IPS DF 6.9 (cell line): ENCODE measurements around the gene NSD2.

Source experiments
- DNase-seq: peaks from one replicate; pipeline ENCODE4 v3.0.0-alpha.2; 2013; ENCODE audit warnings: low read depth, low spot score
- H3K27ac ChIP-seq: one replicate; pipeline ENCODE4 v1.5.1; 2013; ENCODE audit warnings: low read length, control low read depth
- H3K27me3 ChIP-seq: 2 replicates; pipeline ENCODE4 v1.6.1; 2013; ENCODE audit warnings: mild to moderate bottlenecking, low read length; ENCODE audit not compliant: control insufficient read depth, insufficient read depth
- H3K36me3 ChIP-seq: 2 replicates; pipeline ENCODE4 v1.6.1; 2013; ENCODE audit warnings: low read length; ENCODE audit not compliant: control insufficient read depth, insufficient read depth
- H3K4me1 ChIP-seq: 2 replicates; pipeline ENCODE4 v1.6.1; 2013; ENCODE audit warnings: low read length; ENCODE audit not compliant: control insufficient read depth, insufficient read depth
- H3K4me3 ChIP-seq: 2 replicates; pipeline ENCODE4 v1.5.1; 2013; ENCODE audit warnings: mild to moderate bottlenecking, low read length
- H3K9me3 ChIP-seq: 2 replicates; pipeline ENCODE4 v1.6.1; 2013; ENCODE audit warnings: low read length, inconsistent platforms; ENCODE audit not compliant: control insufficient read depth, insufficient read depth
- WGBS: extraction: QIAGEN DNeasy Blood & Tissue Kit; methylation state at CpG from one replicate; pipeline ENCODE4 v1.1.7; 2013; ENCODE audit warnings: mixed read lengths, missing lambda C conversion rate; ENCODE audit not compliant: insufficient read length, insufficient coverage; 5-methylcytosine and 5-hydroxymethylcytosine counted together

The NSD2 gene

GRCh38 chr4:1870578-1871443 lies at the start of gene NSD2:
Gene NSD2 (plus strand): TSS chr4:1871393. CDS start chr4:1900655, 29,262 bp downstream.
- no peak for DNase-seq
- H3K27ac ChIP-seq, result no peak within 1 kb of the TSS
- no CpG with 5 or more reads among the region's 155 CpGs for WGBS
- H3K36me3 ChIP-seq, result no peaks in the 10 kb centered on the region
- peak within 1 kb of the TSS; percentile 94 for H3K4me3 ChIP-seq
- no peaks in the 10 kb centered on the region for H3K9me3 ChIP-seq
- peaks cover 26% of the 10 kb centered on the region for H3K27me3 ChIP-seq
- no peaks in the 10 kb centered on the region; the same call in none of the 2 replicates for H3K4me1 ChIP-seq

GRCh38 chr4:1821679-1822567 lies 49.3 kb upstream of the NSD2 start:
- Histone ChIP-seq H3K4me1 (no peaks in the 10 kb centered on the region; the same call in 1 of the 2 replicates), H3K36me3 (peaks cover 20% of the 10 kb centered on the region), H3K27me3 (no peaks in the 10 kb centered on the region), H3K9me3 (no peaks in the 10 kb centered on the region), H3K27ac (no peak overlapping the region), H3K4me3 (no peak overlapping the region)
- DNase-seq, result no peak
- WGBS, result no CpG with 5 or more reads among the region's 18 CpGs

DNA sequence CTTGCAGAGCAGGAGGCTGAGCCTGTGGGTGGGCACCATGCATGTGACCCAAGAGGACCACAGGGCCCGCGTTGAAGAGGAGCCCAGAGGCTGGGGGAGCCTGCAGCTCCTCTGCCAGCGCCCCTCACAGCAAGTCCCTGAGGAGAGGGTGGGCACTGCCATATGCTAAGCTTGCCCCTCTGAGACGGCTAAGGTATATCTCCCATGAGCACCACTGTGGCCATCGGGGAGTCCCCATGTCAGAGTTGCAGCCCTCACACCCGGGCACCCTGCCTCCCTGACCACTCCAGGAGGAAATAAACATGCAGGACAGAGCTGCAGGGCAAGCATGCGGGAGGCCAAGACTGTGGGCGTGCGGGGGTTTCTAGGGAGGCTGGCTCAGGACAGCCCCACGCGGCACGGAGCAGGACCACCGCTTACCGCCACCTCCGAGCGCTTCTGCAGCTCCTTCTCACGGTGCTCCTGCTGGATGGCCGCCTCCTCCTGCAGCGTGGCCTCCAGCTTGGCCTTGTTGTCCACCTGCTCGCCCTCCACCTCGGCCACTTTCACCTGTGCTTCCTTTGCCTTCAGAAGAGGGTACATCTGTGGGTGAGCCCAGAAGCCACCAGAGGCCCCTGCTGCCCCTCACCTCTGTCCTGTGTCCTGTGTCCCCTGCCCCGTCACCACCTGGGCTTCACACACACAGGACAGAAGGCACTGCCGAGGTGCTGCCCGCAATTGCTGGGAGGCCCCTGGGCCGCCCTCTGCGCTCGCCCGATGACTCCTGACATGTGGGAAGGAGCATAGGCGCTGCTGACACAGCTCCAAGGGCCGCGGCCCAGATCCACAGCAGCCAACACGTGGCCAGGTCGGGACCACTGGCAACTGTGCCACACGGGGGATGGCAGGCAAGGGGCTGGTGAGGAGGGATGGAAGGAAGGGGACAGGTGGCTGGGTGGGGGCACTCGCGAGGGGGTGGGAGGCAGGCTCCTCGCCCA lies 48.3 kb upstream of the NSD2 start:
- no peak for DNase-seq
- Histone ChIP-seq H3K4me1 (no peaks in the 10 kb centered on the region; the same call in 1 of the 2 replicates), H3K27ac (no peak overlapping the region), H3K4me3 (no peak overlapping the region), H3K27me3 (no peaks in the 10 kb centered on the region), H3K9me3 (no peaks in the 10 kb centered on the region), H3K36me3 (peaks cover 20% of the 10 kb centered on the region)
- no CpG with 5 or more reads among the region's 37 CpGs for WGBS

DNA sequence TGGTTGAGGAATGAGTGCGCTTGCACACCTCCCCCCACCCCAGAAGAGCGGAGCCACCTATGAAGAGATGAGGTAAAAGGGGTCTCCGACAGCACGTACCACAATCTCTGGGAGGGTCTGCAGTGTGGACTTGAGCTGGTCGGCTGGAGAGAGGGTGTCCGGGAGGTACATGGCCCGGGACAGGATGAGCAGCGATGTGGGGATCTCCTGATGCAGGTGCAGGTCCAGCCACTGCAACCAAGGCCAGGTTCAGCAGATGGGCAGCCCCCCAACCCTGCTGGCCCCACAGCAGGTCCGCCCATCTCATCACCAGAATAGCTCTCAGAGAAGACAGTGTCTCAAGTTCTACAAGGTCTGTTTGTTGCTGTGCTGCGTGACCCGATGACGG lies 47.7 kb upstream of the NSD2 start:
- no peak for DNase-seq

GRCh38 chr4:1824746-1825145 lies 46.4 kb upstream of the NSD2 start:
- peaks cover 20% of the 10 kb centered on the region for H3K36me3 ChIP-seq
- no peak for DNase-seq
- H3K4me1 ChIP-seq, result peaks cover 2% of the 10 kb centered on the region; the same call in 1 of the 2 replicates
- H3K27me3 ChIP-seq, result no peaks in the 10 kb centered on the region
- no CpG with 5 or more reads among the region's 11 CpGs for WGBS
- H3K9me3 ChIP-seq, result no peaks in the 10 kb centered on the region
- no peak overlapping the region for H3K27ac ChIP-seq
- no peak overlapping the region for H3K4me3 ChIP-seq

More for the DNA sequence above, 47.7 kb upstream of the NSD2 start:
- Histone ChIP-seq H3K9me3 (no peaks in the 10 kb centered on the region), H3K36me3 (peaks cover 20% of the 10 kb centered on the region), H3K4me3 (no peak overlapping the region), H3K27ac (no peak overlapping the region), H3K27me3 (no peaks in the 10 kb centered on the region), H3K4me1 (no peaks in the 10 kb centered on the region; the same call in 1 of the 2 replicates)
- WGBS, result no CpG with 5 or more reads among the region's 12 CpGs

GRCh38 chr4:1825326-1825725 lies 45.9 kb upstream of the NSD2 start:
- Histone ChIP-seq H3K4me3 (no peak overlapping the region), H3K9me3 (no peaks in the 10 kb centered on the region), H3K4me1 (peaks cover 2% of the 10 kb centered on the region; the same call in 1 of the 2 replicates), H3K27ac (no peak overlapping the region), H3K27me3 (no peaks in the 10 kb centered on the region), H3K36me3 (peaks cover 20% of the 10 kb centered on the region)
- DNase-seq, result no peak
- WGBS, result no CpG with 5 or more reads among the region's 19 CpGs

- no peak for DNase-seq
- no peaks in the 10 kb centered on the region for H3K27me3 ChIP-seq
- H3K36me3 ChIP-seq, result peaks cover 25% of the 10 kb centered on the region
- no peak overlapping the region for H3K27ac ChIP-seq
- peaks cover 2% of the 10 kb centered on the region; the same call in 1 of the 2 replicates for H3K4me1 ChIP-seq
- H3K9me3 ChIP-seq, result no peaks in the 10 kb centered on the region
- H3K4me3 ChIP-seq, result no peak overlapping the region
- WGBS, result no CpG with 5 or more reads among the region's 30 CpGs
Measured at GRCh38 chr4:1826531-1827350, 44.5 kb upstream of the NSD2 start.

DNA sequence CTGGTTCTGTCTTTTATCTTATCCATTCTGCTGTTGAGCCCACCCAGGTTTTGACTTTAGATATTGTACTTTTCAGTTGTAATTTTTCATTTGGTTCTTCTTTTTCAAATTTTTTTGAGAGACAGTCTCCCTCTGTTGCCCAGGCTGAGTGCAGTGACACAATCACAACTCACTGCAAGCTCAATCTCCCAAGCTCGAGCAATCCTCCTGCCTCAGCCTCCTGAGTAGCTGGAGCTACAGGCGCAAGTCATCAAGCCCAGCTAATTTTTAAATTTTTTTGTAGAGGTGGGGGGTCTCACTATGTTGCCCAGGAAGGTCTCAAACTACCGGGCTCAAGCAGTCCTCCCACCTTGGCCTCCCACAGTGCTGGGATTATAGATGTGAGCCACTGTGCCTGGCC lies 41.0 kb upstream of the NSD2 start:
- Histone ChIP-seq H3K27ac (no peak overlapping the region), H3K4me3 (no peak overlapping the region), H3K9me3 (no peaks in the 10 kb centered on the region), H3K36me3 (peaks cover 10% of the 10 kb centered on the region), H3K27me3 (no peaks in the 10 kb centered on the region), H3K4me1 (0 out of 2 replicates have a peak, but pooled peaks cover 2% of the 10 kb centered on the region)
- no peak for DNase-seq
- no CpG with 5 or more reads among the region's 3 CpGs for WGBS

DNA sequence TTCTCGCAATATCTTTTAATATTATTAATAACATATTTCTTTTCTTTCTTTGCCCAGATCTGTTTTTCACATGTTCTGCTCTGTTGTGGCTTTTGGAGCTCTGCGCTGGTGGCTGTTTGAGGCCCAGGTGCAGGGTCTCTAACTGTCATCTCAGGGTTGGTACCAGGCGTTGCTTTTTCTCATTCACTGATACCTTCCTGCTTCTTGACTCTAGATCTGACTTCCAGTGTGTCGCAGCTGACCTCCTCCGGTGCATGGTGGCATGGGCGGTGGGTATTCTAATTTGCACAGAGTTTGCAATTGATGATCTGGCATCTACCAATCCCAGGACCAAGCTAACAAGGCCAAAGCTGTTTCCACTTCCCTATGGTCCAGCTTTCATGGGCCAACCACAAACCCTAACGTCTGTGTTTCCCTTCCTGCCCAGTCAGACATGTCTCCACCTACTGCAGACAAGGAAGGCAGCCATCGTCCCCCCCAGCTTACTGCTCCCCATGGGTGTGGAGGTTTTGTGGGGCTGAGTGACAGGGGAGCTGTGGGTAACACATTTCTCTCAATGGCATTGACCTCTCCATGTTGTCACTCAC lies 40.5 kb upstream of the NSD2 start:
- Histone ChIP-seq H3K4me3 (no peak overlapping the region), H3K9me3 (no peaks in the 10 kb centered on the region), H3K27me3 (no peaks in the 10 kb centered on the region), H3K27ac (no peak overlapping the region), H3K36me3 (peaks cover 12% of the 10 kb centered on the region), H3K4me1 (0 out of 2 replicates have a peak, but pooled peaks cover 2% of the 10 kb centered on the region)
- no CpG with 5 or more reads among the region's 8 CpGs for WGBS
- DNase-seq, result no peak
